GM18498 (cell line): ENCODE measurements around the gene PCDHGA7.
A peak's percentile ranks its signal among the peaks of the same experiment; 100 is the strongest.
"Not testable (repeated sequence)": the region's sequence is repeated elsewhere in the genome, so short reads cannot be mapped to it uniquely, and the experiment has no call there.

Source experiments
- ATAC-seq: cut with Tn5 transposase; IDR thresholded peaks from one replicate; pipeline ENCODE4 v1.9.1; 2021; ENCODE audit warnings: mild to moderate bottlenecking, moderate library complexity; ENCODE audit not compliant: unreplicated experiment

PCDHGA7 gene

GRCh38 chr5:141422742-141423291, 40.3 kb downstream of the PCDHGA7 start:
- ATAC-seq: no peak

DNA sequence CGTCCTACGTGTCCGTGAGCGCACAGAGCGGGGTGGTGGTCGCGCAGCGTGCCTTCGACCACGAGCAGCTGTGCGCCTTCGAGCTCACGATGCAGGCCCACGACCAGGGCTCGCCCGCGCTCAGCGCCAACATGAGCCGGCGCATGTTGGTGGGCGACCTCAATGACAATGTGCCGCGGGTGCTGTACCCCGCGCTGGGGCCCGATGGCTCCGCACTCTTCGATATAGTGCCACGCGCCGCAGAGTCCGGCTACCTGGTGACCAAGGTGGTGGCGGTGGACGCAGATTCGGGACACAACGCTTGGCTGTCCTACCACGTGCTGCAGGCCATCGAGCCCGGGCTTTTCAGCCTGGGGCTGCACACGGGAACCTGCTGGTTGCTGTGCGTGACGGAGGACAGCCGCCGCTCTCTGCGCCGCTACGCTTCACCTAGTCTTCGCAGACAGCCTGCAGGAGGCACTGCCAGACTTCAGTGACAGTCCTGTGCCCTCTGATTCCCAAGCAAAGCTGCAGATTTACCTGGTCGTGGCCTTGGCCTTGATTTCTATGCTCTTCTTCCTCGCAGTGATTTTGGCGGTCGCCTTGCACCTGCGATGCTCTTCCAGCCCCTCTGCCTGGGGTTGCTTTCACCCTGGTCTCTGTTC, 45.4 kb downstream of the PCDHGA7 start:
- no peak for ATAC-seq

- ATAC-seq: peak; percentile 64
Measured at GRCh38 chr5:141430332-141431113, 48.0 kb downstream of the PCDHGA7 start, which contains the start of gene PCDHGA12. TSS of gene PCDHGA12 (plus strand) at chr5:141430507. CDS start at chr5:141430760, 253 bp downstream.

- no peak for ATAC-seq
Measured at GRCh38 chr5:141431286-141431685, 48.7 kb downstream of the PCDHGA7 start.

DNA sequence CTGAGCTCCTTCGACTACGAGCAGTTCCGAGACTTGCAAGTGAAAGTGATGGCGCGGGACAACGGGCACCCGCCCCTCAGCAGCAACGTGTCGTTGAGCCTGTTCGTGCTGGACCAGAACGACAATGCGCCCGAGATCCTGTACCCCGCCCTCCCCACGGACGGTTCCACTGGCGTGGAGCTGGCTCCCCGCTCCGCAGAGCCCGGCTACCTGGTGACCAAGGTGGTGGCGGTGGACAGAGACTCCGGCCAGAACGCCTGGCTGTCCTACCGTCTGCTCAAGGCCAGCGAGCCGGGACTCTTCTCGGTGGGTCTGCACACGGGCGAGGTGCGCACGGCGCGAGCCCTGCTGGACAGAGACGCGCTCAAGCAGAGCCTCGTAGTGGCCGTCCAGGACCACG, 49.8 kb downstream of the PCDHGA7 start:
- ATAC-seq: not testable (repeated sequence)

DNA sequence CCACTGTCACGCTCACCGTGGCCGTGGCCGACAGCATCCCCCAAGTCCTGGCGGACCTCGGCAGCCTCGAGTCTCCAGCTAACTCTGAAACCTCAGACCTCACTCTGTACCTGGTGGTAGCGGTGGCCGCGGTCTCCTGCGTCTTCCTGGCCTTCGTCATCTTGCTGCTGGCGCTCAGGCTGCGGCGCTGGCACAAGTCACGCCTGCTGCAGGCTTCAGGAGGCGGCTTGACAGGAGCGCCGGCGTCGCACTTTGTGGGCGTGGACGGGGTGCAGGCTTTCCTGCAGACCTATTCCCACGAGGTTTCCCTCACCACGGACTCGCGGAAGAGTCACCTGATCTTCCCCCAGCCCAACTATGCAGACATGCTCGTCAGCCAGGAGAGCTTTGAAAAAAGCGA, 50.2 kb downstream of the PCDHGA7 start:
- ATAC-seq: not testable (repeated sequence)

DNA sequence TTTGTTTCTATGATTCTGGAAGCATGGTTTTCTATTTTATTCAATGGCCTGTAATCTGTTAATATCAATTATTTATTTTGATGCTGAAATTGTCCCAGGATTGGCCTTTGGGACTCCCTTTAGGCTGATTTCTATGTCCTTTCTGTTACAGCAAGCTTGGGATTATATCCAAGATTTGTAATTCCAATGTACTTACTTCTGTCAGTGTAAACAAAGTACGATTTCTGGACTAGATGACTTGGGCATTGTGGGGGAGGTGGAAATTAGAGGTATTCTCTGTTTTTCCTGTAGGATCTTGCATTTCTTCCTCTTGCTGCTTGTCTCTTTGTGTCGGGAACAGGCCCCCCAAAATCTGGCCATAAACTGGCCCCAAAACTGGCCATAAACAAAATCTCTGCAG, 51.5 kb downstream of the PCDHGA7 start:
- no peak for ATAC-seq
